HCEC 1CT (cell line): ENCODE data around the gene RHBDF2.
"Not testable (repeated sequence)": the region's sequence is repeated elsewhere in the genome, so short reads cannot be mapped to it uniquely, and the experiment has no call there.

Experiments
- DNase-seq: peaks from one replicate; pipeline ENCODE4 v3.0.0-alpha.2; 2017

RHBDF2 gene

GRCh38 chr17:76537578-76538280, 36.5 kb upstream of the RHBDF2 start, which contains the start of gene CYGB:
CYGB (minus strand) TSS chr17:76537709; CDS start chr17:76537542, 167 bp downstream.
- no peak for DNase-seq

GRCh38 chr17:76537288-76537577, 36.0 kb upstream of the RHBDF2 start:
- peak; percentile 41 for DNase-seq

GRCh38 chr17:76536511-76537287, 35.5 kb upstream of the RHBDF2 start:
- DNase-seq: no peak

- no peak for DNase-seq
Observed at GRCh38 chr17:76535788-76536510, 34.7 kb upstream of the RHBDF2 start.

- DNase-seq: no peak
Observed at GRCh38 chr17:76534831-76535732, 33.9 kb upstream of the RHBDF2 start.

- not testable (repeated sequence) for DNase-seq
Observed at GRCh38 chr17:76533640-76534359, 32.6 kb upstream of the RHBDF2 start.

- DNase-seq: no peak
Observed at GRCh38 chr17:76532072-76532651, 30.9 kb upstream of the RHBDF2 start.

- no peak for DNase-seq
Observed at GRCh38 chr17:76531486-76532038, 30.3 kb upstream of the RHBDF2 start.

GRCh38 chr17:76530811-76531485, 29.7 kb upstream of the RHBDF2 start:
- no peak for DNase-seq

GRCh38 chr17:76530095-76530723, 29.0 kb upstream of the RHBDF2 start:
- no peak for DNase-seq

- peak; percentile 97 for DNase-seq
Observed at GRCh38 chr17:76529224-76530094, 28.2 kb upstream of the RHBDF2 start.

GRCh38 chr17:76528528-76529223, 27.5 kb upstream of the RHBDF2 start:
- no peak for DNase-seq

GRCh38 chr17:76528156-76528527, 26.9 kb upstream of the RHBDF2 start:
- DNase-seq: no peak

GRCh38 chr17:76527430-76528111, 26.3 kb upstream of the RHBDF2 start:
- peak; percentile 87 for DNase-seq

GRCh38 chr17:76527016-76527415, 25.8 kb upstream of the RHBDF2 start:
- DNase-seq: not testable (repeated sequence)

GRCh38 chr17:76525513-76525833, 24.2 kb upstream of the RHBDF2 start:
- not testable (repeated sequence) for DNase-seq

- peak; percentile 37 for DNase-seq
Observed at GRCh38 chr17:76524598-76525512, 23.6 kb upstream of the RHBDF2 start.
